GM12873 (cell line): ENCODE data around the gene BRD3.

Experiments used
- CTCF ChIP-seq: IDR thresholded peaks from 2 replicates; pipeline ENCODE4 v1.5.1; 2012; ENCODE audit warnings: low read depth, mild to moderate bottlenecking, moderate library complexity, low read length, control low read depth; ENCODE audit not compliant: insufficient read depth; ENCODE audit errors: missing control alignments

The BRD3 gene

GRCh38 chr9:133981589-133981957 lies 86.3 kb downstream of the BRD3 start:
- no peak for TF ChIP-seq CTCF

GRCh38 chr9:133980864-133981588 lies 86.8 kb downstream of the BRD3 start:
- no peak for TF ChIP-seq CTCF
